Choroid plexus epithelial cell (primary cell): Measurements from ENCODE around the gene ATXN7L3.

Source experiments
- DNase-seq: peaks from one replicate; pipeline ENCODE4 v3.0.0-alpha.2; 2010; ENCODE audit warnings: low read depth
- H3K4me3 ChIP-seq: 2 replicates; pipeline ENCODE4 v1.5.1; 2011; ENCODE audit warnings: low read depth, mild to moderate bottlenecking, control low read depth, low read length, moderate library complexity
- TF ChIP-seq, protein P1 (sequence below): conservative IDR thresholded peaks from 2 replicates; pipeline ENCODE4 v1.5.1; 2011; ENCODE audit warnings: low read depth, mild to moderate bottlenecking, control low read depth, inconsistent platforms, low read length, moderate library complexity

The ATXN7L3 gene

DNA sequence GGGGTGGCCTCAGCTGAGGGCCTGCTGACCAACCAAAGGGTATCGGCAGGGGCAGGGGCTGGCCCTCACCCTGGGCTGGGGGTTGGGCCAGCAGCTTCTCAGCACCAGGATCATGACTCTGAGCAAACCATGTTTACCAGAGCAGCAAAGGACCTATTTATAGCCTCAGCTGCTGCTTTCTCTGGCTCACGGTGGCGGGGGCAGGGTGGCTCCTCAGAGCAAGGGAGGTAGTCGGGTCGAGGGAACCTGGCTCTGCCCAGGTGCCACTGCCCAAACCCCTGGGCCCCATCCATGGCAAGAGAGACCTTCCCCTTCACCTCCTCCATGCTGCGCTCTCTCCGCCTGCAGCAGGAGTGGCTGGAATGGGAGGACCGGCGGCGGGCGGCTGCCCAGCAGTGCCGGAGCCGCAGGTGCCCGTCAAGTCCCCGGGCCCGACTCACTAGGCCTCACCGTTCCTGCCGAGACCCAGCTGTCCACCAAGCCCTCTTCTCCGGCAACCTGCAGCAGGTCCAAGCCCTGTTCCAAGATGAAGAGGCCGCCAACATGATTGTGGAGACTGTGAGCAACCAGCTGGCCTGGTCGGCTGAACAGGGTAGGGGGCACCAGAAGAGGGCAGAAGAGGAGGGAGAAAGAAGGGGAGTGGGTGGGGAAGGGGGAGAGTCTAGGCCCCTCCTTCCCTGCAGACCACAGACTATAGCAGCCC is 29.0 kb downstream of the ATXN7L3 start, which contains the start of gene ASB16:
ASB16 (plus strand) TSS at position 206 of the 703 bp plus-strand sequence; CDS start at position 292, 86 bp downstream.
- peak; percentile 67 for DNase-seq

DNA sequence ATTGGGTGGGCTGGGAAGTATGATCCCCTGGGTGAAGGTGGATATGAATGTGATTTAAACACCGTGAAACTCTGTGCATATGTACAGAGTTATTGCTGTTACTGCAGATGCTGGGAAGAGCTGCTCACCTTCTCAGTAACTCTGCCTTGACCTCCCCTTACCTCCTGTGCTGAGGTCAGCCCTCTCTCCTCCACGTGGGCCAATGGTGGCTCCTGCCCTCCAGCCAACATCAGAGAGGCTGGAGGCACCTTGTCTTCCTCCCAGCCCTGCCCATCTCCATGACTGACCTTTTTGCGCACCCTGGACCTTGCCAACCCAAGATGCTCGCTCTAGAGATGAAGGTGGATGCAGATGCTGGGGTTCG is 29.6 kb downstream of the ATXN7L3 start:
- TF ChIP-seq, protein P1, sequence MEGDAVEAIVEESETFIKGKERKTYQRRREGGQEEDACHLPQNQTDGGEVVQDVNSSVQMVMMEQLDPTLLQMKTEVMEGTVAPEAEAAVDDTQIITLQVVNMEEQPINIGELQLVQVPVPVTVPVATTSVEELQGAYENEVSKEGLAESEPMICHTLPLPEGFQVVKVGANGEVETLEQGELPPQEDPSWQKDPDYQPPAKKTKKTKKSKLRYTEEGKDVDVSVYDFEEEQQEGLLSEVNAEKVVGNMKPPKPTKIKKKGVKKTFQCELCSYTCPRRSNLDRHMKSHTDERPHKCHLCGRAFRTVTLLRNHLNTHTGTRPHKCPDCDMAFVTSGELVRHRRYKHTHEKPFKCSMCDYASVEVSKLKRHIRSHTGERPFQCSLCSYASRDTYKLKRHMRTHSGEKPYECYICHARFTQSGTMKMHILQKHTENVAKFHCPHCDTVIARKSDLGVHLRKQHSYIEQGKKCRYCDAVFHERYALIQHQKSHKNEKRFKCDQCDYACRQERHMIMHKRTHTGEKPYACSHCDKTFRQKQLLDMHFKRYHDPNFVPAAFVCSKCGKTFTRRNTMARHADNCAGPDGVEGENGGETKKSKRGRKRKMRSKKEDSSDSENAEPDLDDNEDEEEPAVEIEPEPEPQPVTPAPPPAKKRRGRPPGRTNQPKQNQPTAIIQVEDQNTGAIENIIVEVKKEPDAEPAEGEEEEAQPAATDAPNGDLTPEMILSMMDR, result no peak
- H3K4me3 ChIP-seq, result no peak overlapping the region
- DNase-seq, result no peak

More for the DNA sequence above, 29.0 kb downstream of the ATXN7L3 start, which contains the start of gene ASB16:
- TF ChIP-seq, protein P1, result no peak
- peak within 1 kb of the TSS; percentile 33 for H3K4me3 ChIP-seq

DNA sequence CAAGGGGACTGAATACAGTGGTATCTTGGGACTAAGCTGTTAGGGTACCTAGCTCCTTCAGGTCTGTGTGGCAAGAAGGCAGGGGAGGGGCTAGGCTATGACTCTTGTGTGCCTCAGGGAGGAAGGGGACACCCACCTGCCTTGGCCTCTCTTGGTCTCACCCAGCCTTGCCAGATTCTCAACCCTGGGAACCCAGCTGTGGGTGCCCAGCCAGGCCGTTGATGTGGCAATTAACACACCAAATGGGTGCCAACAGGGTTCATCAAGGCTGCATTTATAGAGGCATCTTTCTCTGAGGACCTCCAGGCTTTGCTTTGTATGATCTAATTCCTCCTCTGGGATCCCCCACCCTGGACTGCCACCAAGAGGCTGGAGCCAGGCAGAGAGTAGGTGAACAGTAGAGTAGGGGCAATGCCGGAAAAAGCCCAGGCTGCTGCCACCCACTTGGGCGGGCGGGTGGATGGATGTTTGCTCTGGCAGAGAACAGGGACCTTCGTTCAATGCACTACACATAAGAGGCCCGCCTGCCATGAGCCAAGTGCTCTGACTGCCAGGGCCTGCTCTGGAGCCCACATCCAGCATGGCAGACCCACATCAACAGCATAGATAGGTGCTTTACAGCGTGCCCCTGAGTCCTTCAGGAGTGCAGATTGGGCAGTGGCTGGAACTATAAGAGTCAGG is 32.4 kb downstream of the ATXN7L3 start:
- TF ChIP-seq, protein P1, result no peak
- H3K4me3 ChIP-seq, result no peak overlapping the region
- DNase-seq, result no peak

DNA sequence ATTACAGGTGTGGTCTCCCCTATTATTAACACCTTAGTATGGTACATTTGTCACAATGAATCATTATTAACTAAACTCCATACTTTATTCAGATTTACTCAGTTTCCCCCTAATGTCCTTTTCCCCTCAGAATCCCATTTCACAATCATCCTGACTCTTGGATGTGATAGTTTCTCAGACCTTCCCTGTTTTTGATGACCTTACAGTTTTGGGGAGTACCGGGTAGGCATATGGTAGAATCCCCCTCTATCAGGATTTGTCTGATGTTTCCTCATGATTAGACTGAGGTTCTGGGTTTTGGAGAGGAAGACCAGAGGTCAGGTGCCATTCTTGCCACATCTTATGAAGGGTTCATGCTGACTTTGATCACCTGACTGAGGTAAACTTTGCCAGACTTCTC is 35.2 kb downstream of the ATXN7L3 start:
- no peak for DNase-seq
- TF ChIP-seq, protein P1, result no peak
- no peak overlapping the region for H3K4me3 ChIP-seq

DNA sequence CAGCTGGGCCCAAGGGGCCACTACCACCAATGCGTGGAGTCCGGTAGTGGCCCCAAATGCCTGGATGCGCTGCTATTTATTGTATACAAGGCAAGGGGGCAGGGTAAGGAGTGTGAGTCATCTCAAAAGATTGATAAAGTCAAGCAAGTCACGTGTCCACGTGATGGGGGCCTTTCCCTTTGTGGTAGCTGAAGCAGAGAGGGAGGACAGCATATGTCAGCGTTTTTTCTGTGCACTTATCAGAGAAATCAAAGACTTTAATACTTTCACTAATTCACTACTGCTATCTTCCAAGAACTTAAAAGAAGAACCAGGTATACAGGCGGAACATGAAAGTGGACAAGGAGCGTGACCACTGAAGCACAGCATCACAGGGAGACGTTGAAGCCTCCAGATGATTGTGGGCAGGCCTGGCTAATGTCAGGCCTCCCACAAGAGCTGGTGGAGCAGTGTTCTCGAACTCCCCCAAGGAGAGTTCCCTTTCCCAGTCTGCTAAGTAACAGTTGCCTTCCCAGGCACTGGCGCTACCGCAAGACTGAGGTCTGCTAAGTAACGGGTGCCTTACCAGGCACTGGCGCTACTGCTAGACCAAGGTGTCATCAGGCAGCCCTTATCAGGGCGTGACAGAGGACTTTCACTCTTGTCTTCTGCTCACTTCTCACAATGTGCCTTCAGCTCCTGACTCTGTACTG is 40.0 kb downstream of the ATXN7L3 start:
- no peak overlapping the region for H3K4me3 ChIP-seq
- TF ChIP-seq, protein P1, result no peak
- peak; percentile 51 for DNase-seq

DNA sequence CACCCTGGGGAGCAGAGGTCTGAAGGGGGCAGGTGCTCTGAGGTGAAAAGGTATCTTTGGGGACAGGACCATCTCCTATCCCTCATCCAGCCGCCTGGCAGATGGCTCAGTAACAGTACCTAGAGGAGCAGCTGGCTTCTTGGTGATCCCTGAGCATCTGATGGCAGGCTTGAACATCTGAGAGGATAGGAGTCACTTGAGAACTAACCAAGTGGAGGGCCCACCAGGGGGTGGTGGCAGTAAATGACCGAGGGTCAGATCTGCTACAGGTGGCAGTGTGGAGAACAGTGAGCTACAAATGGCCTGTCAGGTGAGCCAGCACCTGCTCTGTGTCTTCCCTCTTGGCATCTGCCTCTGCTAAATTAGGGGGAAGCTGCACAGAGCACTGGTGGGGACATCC is 44.2 kb downstream of the ATXN7L3 start:
- no peak overlapping the region for H3K4me3 ChIP-seq
- no peak for DNase-seq
- TF ChIP-seq, protein P1, result no peak
